GM04504 (cell line): ENCODE measurements around the gene SPINK6.

Source experiments
- DNase-seq: peaks from one replicate; pipeline ENCODE4 v3.0.0-alpha.2; 2012; ENCODE audit warnings: low read depth

The SPINK6 gene, protein sequence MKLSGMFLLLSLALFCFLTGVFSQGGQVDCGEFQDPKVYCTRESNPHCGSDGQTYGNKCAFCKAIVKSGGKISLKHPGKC

DNA sequence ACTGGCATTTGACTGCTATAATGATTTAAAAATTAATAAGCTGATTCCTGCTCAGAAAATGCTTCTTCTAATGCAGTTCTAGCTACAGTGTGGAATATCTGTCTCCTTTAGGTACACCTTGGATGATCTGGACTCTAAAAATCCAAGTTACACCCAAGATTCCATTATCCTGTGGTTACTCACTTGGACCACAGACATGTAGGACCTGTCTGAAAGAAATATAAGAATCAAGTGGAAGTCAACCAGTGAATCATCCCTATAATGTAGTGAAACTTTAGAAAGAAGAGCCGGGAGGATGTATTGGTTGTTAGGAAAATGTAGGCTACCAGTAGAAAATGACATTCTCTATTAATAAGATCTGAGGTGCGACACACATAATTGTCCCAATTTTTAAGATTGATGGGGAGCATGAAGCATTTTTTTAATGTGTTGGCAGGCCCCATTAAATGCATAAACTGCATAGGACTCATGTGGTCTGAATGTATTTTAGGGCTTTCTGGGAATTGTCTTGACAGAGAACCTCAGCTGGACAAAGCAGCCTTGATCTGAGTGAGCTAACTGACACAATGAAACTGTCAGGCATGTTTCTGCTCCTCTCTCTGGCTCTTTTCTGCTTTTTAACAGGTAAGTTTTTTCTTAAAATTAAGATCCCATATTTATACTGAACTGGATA, at the start of gene SPINK6:
Gene SPINK6, plus strand, starts transcription at position 512 of the 673 bp plus-strand sequence. Its CDS starts 55 bp downstream, at position 567.
- no peak for DNase-seq

DNA sequence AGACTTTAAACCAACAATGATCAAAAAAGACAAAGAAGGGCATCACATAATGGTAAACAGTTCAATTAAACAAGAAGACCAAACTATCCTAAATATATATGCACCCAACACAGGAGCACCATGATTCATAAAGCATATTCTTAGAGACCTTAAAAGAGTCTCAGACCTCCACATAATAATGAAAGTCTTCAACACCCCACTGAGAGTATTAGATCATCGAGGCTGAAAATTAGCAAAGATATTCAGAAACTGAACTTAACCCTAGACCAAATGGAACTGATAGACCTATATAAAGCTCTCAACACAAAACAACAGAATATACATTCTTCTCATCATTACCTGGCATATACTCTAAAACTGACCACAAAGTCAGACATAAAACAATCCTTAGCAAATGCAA, 46.2 kb upstream of the SPINK6 start:
- DNase-seq, result no peak

DNA sequence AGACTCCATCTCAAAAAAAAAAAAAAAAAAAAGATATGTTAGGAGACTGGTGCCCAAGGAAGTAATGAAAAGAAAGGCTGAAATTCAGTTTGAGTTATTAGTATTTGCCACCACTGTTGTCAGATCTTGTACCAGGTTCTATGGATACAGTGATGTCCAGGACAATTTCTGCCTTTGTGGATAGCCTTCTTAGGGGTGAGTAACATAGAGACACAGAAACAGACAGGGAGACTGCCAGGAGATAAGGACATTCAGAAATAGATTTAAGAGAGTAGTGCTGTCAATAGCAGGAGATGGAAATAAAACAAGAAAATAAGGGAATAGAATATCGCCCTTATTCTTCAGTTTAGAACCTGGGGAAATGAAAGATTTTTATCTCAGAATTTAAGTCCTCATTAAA, 40.8 kb upstream of the SPINK6 start:
- no peak for DNase-seq

DNA sequence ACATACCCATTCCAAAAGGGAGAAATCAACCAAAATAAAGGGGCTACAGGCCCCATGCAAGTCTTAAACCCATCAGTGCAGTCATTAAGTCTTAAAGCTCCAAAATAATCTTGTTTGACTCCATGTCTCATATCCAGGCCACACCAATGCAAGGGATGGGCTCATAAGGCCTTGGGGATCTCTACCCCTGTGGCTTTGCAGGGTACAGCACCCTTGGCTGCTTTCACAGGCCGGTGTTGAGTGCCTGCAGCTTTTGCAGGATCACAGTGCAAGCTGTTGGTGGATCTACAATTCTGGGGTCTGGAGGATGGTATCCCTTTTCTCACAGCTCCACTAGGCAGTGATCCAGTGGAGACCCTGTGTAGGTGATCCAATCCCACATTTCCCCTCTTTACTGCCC, 39.5 kb upstream of the SPINK6 start:
- DNase-seq, result no peak

DNA sequence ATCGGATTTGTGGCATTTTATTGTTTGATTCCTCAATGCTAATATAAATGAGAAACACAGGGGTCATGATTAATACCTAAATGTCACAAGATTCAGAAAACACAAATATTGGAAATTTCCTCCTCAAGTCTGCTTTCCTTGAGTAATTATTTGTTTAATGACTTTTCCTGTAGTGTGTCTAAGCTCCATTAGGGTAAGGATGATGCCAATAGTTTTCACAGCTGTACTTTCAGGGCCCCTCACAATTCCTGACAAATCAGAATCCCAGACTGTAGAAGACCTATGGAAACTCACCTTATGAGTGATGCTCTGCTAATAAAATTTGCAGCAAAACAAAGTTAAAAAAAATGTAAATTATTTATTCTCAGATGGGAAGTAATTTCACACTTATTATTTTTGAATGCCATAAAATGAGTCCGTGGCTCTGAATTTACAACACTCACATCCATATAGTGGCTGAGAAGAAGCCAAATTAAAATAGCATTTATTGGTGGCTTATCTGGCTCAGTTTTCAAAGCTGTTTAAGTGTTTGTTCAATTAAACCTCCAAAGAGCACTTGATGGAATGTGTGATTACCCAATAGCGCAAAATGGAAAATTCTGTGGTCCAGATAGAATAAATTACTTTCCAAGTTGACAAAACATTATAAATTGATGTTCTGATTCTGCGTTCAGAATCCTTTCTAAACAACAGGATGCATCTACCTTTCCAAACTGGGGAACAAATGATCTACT, 36.1 kb upstream of the SPINK6 start:
- DNase-seq, result no peak

DNA sequence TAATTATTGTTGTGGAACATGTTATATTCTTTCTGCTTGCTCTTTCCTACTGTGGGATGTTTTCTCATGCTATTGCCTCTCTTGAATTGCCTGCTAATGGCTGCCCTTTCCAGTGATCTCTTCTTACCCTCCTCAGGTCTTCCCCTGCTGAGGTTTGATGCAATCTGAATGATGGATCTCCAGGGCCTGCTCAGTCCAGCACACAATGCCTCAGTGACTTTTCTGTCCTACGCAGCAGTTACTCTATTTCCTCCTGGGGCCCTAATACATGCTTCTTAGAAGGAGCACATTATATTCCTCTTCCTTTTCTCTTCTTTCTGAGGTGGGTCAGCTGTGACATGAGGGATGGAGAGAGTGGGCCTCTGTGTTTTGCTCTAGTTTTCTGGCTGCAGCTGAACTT, 34.6 kb upstream of the SPINK6 start, which contains the start of gene SPINK14:
Gene SPINK14, plus strand, starts transcription at position 301 of the 400 bp plus-strand sequence. CDS start 1,187 bp downstream, outside the sequence.
- DNase-seq, result no peak

DNA sequence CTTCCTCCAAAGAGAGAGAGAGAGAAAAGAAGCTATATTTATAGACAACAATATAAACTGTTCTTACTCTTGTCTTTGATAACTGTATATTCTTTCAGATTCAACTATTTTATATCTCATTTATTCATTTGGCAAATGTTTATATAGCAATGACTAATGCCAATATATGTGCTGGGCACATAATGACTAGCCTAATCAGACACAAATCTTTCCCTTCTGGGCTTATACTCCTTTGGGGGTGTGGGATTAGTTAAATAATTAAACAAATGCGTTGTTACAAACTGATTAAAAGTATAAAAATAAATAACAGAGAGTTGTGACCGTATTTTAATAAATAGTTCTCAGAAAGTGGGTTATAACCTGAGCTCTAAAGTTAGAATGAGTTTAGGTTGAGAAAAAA, 30.5 kb upstream of the SPINK6 start:
- DNase-seq, result no peak

DNA sequence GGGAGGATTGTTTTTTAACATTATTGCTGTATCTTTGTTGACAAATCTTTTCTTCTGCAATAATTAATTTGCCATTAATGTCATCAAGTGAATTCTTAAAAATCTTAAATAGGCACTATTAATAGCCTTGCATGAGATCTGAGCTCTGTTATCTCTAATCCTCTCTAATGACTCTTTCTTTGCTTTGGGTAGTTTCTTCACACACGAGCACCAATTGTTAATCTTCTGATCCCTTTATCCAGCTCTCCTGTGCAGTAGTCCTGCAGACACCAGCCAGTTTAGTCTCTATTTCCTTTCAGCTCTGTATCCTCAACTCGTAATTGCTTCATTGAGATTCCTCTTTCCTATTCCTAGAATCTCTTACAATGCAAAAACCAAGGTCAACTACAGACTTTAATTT, 26.4 kb upstream of the SPINK6 start:
- no peak for DNase-seq

DNA sequence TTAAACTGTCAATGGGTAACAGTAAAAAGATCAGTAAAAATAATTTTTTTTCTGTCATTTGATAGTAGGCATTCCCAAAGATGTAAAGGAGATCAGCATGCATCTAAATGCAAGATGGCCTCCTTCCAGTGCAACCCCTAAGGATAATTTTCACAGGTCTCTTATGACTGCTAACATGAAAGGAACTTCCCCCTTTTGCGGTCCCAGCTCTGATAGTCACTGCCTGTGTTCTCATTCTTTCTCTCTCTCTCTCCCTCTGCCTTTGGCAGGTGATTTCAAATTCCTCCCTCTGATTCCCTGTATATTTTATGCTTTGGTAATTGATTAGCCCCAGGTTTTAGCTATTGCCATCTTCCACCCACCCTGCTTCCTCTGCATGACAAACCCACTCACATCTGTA, 25.6 kb upstream of the SPINK6 start:
- DNase-seq, result no peak

DNA sequence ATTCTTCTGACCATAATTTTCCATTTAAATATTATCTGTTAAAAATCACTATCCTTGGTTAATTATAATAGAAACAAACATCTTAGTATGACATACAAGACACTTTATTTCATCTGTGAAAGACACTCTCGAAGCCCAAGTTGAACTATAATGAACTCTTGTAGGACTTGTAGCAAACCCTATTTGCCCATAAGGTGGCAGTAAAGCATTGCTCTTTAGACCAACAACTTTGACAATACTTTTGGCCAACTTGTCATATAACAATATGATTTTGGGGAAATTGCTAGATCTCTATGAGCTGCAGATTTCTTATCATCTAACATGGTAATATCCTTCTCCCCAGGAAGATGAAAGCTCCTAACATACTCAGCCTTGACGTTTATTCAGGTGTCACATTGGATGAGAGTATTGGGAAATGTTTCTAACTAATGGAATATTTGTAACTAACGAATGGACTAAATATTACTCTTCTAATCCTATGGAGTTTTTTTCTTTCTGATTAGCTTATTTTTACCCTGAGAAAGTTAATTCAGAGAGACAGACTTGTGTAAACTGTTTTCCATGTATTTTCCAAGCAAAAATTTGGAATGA, 23.5 kb upstream of the SPINK6 start:
- DNase-seq, result peak; percentile 17

DNA sequence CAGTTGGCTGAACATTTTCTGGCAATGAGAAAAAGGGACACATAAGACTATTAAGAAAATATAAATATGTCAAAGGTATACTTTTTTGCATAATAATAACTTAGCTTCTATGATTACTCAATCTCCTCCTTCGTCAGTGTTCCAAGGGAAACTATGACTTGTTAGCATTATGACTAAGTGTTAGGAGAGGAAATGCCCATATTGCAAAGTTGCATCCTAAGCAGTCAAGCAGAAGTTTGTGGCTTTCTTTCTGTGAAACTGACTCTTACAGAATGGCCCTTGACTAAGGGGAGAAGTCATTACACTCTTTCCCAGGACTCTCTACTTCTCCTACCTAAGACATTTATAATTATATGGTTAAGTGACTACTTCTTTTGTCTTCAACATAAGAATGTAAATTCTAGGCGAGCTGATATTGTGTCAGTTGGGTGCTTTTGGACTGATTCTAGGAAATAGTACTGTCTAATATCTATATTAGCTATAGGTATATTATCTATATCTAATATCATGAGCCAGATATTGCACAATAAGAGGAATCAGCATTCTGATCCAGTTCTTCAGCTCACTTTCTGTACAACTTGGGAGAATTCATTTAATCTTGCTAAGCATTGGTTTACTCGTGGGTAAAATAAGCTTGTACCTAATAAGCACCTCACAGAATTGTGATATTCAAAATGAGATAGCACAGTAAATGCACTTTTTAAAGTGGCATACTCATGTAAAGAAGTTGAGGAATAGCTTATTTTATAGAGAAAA, 16.4 kb upstream of the SPINK6 start:
- no peak for DNase-seq

DNA sequence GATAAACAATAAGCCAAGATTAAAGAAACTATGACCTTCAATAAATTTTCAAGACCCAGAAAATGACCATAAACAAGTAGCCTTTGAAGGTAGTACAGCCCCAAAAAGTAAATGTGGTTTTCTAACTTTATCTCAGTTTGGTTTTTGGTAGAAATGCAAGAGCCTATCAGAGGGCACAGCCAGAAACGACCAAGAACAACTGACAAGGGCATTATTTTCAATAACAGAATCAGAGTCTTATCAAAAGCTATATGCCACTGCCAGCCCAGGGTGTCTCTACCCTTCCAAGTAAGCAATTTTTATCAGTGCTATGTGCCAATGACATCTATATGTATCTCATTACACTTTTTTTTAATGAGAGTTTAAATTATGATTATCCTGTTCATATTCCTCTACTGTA, 11.8 kb upstream of the SPINK6 start:
- no peak for DNase-seq

DNA sequence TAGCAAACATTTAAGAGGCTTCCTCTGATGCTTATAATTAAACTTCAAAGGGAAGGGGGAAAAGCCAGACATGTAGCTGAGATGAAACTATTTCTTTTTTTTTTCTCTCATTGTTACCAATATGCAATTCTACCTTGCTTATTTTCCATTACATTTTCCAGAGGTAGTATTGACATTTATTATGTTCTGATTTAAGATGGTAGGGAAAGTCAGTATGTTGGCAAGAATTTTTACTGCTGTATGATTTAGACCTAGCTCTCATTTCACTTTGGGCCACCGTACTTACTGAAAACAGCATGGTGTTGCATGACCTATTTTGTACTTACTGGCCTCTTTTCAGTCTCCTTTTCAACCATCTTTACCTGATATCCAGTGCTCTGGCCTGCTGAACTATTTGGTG, 9.6 kb upstream of the SPINK6 start:
- no peak for DNase-seq

DNA sequence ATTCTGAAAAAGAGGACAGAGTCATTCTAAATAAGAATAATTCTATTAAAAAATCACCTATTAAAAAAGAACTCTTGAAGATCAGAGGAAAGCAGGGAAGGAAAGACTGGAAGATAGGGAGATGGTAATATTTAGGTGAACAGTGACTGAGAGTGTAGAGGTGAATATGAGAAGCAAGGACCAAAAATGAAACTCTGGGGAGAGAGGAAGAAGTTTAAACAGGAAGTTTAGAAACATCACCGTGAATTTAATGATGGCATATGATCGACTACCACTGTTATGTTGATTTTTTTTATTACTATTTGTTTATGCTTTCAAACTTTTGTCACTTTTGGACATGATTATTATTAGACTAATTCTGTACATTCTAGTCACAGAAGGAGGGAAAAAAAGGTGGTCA, 1.7 kb upstream of the SPINK6 start:
- no peak for DNase-seq

DNA sequence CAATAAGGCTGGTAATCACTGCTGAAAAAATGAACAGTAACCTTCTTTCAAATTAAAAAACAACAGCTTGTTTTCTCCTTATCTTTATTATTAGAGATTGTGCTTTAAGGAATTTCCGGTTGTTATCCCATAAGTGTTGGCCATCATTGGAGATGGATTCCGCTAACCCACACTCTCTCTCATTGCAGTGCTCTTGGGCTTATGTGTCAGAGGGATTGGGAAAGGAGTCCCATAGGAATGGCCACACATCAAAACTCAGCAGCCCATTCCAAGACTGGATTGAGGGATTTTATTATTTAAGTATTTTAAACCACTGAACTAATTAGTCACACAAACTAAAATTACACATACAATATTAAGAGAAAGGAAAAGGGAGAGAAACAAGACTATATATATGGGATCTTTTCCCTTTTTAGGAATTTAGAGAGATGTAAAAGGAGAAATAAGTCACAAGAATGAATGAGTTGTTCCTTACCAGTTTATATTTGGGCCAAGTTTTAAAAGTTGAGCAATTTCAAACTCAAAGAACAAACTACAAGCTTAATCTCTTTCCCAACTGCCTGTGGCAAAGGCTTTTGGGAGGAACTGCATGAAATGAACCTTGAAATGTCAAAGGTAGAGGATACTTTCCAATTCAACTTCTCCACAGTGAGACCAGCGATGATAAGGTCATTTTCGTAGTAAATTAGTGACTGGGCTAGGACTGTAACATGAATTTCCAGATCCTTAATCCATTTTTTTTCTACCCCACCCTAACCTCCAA, 2.4 kb downstream of the SPINK6 start:
- DNase-seq, result no peak

DNA sequence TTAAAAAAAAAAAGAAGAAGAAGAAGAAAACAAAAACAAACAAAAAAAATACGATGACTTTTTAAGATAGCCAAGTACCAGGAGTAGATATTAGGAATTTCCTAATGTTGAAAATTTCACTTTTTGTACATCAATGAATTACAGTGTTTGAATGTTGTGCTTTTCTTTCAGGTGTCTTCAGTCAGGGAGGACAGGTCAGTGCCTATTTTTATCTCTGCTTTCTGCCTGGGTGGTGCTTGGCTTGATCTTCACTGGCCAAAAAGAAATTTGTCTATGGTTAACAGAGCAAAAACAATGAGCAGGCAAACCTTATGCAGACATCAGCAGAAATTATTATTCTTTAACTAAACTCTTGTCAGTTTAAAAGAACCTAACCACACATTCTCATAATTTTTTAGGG, 3.0 kb downstream of the SPINK6 start:
- DNase-seq, result no peak

DNA sequence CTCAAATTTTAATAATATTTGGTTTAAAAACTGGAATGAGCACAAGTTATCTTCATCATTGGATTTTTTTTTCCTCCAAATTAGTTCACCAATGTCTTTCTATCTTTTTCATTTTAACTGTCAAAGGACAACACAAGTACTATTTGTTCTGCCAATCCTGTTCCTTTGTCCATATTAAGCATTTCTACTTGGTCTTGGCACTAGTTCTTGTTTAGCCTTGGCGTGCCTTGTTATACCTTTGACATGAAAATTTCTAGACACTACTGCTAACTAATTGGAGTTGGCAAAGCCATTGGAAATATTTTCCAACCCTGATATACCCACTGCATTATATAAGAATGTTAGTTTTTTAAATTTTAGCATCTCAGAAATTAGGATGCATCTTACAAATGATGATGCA, 3.8 kb downstream of the SPINK6 start:
- no peak for DNase-seq

DNA sequence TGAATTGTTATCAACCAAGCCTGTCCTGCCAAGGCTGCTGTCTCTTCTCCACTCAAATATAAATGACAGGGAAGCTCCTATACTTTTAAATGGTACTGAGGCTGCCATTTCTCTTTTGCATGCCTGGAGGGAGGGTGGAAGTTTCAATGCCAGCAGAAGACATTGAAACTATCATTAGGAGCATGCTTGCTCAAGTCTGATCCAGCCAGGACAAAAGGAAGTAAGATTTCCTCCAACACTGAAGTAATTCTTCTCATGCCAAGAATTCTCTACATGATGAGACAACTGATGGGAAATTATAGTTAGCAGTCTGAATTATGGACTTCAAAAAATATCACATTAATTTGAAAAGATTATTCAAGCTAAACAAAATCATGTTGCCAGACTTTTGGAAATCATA, 5.4 kb downstream of the SPINK6 start:
- no peak for DNase-seq

DNA sequence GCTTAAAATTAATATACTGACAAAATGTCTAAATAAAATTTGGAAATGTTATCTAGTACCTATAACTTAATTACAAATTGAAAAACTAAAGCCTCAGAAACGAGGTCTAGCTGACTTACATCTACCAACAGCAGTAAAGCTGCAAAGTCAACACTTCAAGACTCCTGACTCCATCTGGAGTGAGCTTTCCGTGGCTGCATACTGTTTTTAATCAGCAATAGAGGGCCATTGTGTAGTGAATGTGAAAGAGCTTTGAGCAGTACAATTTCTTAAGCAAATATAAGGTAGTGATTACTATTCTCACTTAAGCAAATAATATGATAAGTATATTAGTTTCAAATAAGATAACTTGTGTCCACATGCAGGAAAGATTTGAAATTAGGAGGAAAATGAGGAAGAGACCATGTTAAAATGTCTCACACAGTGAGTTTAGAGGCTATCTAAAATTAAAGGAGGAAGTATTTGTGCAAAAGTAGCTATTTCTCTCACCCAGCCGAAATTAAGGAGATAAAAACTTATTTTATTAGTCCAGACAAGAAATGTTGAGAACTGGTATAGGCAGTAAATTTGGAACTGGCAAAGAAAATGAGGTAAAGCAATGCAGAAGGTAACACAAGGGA, 6.4 kb downstream of the SPINK6 start:
- no peak for DNase-seq

DNA sequence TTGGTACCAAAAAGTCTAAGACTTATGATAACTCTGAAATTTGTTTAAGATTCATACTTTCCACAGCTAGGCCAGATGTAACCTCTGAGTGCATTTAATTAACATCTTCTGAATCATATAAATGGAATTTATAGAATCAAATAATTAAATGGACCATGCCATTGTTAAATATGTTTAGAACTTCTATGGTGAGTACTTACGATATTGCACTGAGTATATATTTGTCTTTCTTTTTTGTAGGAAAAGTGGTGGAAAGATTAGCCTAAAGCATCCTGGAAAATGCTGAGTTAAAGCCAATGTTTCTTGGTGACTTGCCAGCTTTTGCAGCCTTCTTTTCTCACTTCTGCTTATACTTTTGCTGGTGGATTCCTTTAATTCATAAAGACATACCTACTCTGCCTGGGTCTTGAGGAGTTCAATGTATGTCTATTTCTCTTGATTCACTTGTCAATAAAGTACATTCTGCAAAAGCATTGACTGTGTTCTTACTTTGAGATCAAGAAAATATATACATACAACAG, 11.9 kb downstream of the SPINK6 start:
- no peak for DNase-seq

DNA sequence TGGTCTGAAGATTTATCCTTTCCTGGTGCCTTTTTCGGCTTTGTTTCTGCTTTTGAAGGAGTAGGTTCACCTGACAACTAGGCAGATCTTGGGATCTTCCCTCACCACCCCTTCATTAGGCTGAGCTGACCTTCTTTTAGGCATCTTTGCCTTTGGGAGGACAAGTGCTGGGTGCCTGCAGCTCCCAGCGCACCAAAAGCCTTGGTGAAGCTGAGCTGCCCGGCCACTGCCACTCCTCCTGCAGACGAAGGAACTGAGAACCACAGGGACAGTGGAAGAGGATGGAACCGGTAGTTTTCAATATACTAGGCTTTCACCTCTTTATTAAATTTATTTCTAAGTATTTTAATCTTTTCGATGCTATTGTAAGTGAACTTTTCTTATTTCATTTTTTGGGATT, 18.7 kb downstream of the SPINK6 start:
- DNase-seq, result no peak
